GM18873 (cell line): ENCODE measurements around the gene SLC25A20.
"Not testable (repeated sequence)": the region's sequence is repeated elsewhere in the genome, so short reads cannot be mapped to it uniquely, and the experiment has no call there.

ENCODE experiments used
- ATAC-seq: cut with Tn5 transposase; IDR thresholded peaks from one replicate; pipeline ENCODE4 v1.9.1; 2021; ENCODE audit warnings: mild to moderate bottlenecking, moderate library complexity, moderate number of reproducible peaks; ENCODE audit not compliant: unreplicated experiment, low FRiP score

Gene SLC25A20

GRCh38 chr3:48907026-48907425 lies 8.3 kb upstream of the SLC25A20 start:
- ATAC-seq = not testable (repeated sequence)

- ATAC-seq = no peak
Measured at GRCh38 chr3:48899273-48899672, 591 bp upstream of the SLC25A20 start.

GRCh38 chr3:48897460-48898376 lies 964 bp downstream of the SLC25A20 start:
- ATAC-seq = no peak

- no peak for ATAC-seq
Measured at GRCh38 chr3:48896936-48897335, 1.7 kb downstream of the SLC25A20 start.

- no peak for ATAC-seq
Measured at GRCh38 chr3:48894516-48894915, 4.2 kb downstream of the SLC25A20 start.

GRCh38 chr3:48891606-48892005 lies 7.1 kb downstream of the SLC25A20 start:
- no peak for ATAC-seq

GRCh38 chr3:48885753-48886152 lies 12.9 kb downstream of the SLC25A20 start:
- no peak for ATAC-seq

GRCh38 chr3:48881652-48882114 lies 17.0 kb downstream of the SLC25A20 start:
- ATAC-seq = no peak

- ATAC-seq = no peak
Measured at GRCh38 chr3:48881006-48881405, 17.7 kb downstream of the SLC25A20 start.

GRCh38 chr3:48879994-48880377 lies 18.7 kb downstream of the SLC25A20 start:
- no peak for ATAC-seq

GRCh38 chr3:48879307-48879993 lies 19.2 kb downstream of the SLC25A20 start:
- no peak for ATAC-seq

- no peak for ATAC-seq
Measured at GRCh38 chr3:48877671-48878070, 21.0 kb downstream of the SLC25A20 start.

GRCh38 chr3:48863122-48863521 lies 35.6 kb downstream of the SLC25A20 start:
- no peak for ATAC-seq

- no peak for ATAC-seq
Measured at GRCh38 chr3:48859206-48859605, 39.5 kb downstream of the SLC25A20 start.

- no peak for ATAC-seq
Measured at GRCh38 chr3:48858709-48859108, 40.0 kb downstream of the SLC25A20 start.

GRCh38 chr3:48857641-48858040 lies 41.0 kb downstream of the SLC25A20 start:
- ATAC-seq = no peak

GRCh38 chr3:48856469-48856868 lies 42.2 kb downstream of the SLC25A20 start:
- no peak for ATAC-seq

- ATAC-seq = no peak
Measured at GRCh38 chr3:48855681-48856447, 42.8 kb downstream of the SLC25A20 start.

GRCh38 chr3:48852151-48852550 lies 46.5 kb downstream of the SLC25A20 start:
- no peak for ATAC-seq

- no peak for ATAC-seq
Measured at GRCh38 chr3:48851407-48851806, 47.3 kb downstream of the SLC25A20 start.
